ENCODE results near the gene CACNA1C. TPM values are rescaled to one million over a fixed set of nuclear protein-coding genes. Genes with fewer than 3 reads are reported as not detected.

Gene CACNA1C
- total and polyA plus RNA-seq, 2 donors (not counting 1 experiment from before 2014, with no cell fraction given) = 0.01 to 0.02 TPM

DNA sequence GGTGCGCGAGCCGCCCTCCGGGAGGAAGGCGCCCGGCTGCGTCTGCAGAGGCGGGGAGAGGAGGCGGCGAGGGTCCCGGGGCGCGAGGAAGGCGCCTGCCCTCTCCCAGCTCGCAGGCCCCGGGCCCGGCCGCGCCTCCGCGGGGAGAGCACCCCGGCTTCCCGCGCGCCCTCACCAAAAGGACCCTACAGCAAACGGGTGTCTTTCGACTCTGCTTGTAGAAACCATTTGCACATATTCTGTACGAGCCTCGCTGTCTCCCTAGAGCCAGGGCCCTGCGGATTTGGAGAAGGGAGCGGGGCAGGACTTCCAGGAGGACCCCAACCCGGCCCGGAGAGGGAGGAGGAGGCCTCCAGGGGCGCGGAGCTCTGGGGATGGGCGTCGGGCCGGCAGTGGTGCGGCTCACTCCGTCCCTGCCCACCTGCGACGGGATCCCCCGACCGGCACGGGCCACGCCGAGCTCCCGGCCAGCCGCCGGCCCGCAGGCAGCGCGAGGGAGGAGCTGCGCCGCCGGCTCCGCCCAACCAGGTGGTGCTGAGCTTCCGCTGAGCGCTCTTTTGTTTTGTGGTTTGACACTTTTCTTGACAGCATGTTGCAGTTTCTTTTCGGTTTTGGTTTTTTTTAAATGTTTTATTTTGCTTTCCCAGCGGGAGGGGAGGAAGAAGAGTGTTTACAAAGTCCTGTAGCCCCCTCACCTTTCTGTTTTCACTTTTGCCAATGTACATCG is 638.7 kb downstream of the CACNA1C start:
- WGBS (ENCODE audit: insufficient coverage) = under 1% methylated on average over 58 of the region's 62 CpGs
- H3K9me3 Mint-ChIP-seq (ENCODE audit: insufficient read depth) = no peaks in the 10 kb centered on the region
- Histone ChIP-seq H3K4me2 (replicated peaks; ENCODE audit: low read depth, low read length, poor library complexity, severe bottlenecking) (peak overlapping the region; percentile 92), H4K20me1 (ENCODE audit: control insufficient read depth, insufficient read depth, low read length, poor library complexity, severe bottlenecking) (no peaks in the 10 kb centered on the region), H3K27ac (ENCODE audit: low read length in 2 of 2) (peak overlapping the region; percentile 50 to 66), H3K4me3 (ENCODE audit: control extremely low read depth in 1 of 5, extremely low read depth in 1 of 5, insufficient read depth in 1 of 5, low read depth in 2 of 5, low read length in 4 of 5) (peak overlapping the region; percentile 58 to 78 (median 73)), H3K4me1 (ENCODE audit: control insufficient read depth in 2 of 2, insufficient read depth in 2 of 2, low read length in 2 of 2) (peaks cover 10 to 16% of the 10 kb centered on the region in 2 donors), H3K27me3 (replicated peaks in 1 of 4; ENCODE audit: control extremely low read depth in 1 of 4, control insufficient read depth in 3 of 4, insufficient read depth in 4 of 4, low read length in 3 of 4) (peaks cover 0 to 7% (median 2%) of the 10 kb centered on the region in 4 experiments), H3K79me2 (ENCODE audit: control insufficient read depth, insufficient read depth, low read length) (no peaks in the 10 kb centered on the region), H3K9me3 (ENCODE audit: control extremely low read depth in 1 of 3, control insufficient read depth in 2 of 3, insufficient read depth in 1 of 3, low read length in 2 of 3) (no peaks in the 10 kb centered on the region), H3K36me3 (replicated peaks in 1 of 2; ENCODE audit: control extremely low read depth in 1 of 2, control insufficient read depth in 1 of 2, extremely low read depth in 1 of 2, insufficient read depth in 2 of 2, low read length in 1 of 2) (no peaks in the 10 kb centered on the region), H2AFZ (ENCODE audit: insufficient read depth, low read depth, low read length, poor library complexity, severe bottlenecking) (peak overlapping the region; percentile 83), H3K9ac (ENCODE audit: low read length) (peak overlapping the region; percentile 67)
- intact Hi-C loops (cut with micrococcal nuclease) = loop anchor here (2.0 to 5.0 kb wide), 3 partner anchors 106 to 201 kb away; partner anchors contain the start of genes ITFG2 and TULP3
- TF ChIP-seq, protein P1, sequence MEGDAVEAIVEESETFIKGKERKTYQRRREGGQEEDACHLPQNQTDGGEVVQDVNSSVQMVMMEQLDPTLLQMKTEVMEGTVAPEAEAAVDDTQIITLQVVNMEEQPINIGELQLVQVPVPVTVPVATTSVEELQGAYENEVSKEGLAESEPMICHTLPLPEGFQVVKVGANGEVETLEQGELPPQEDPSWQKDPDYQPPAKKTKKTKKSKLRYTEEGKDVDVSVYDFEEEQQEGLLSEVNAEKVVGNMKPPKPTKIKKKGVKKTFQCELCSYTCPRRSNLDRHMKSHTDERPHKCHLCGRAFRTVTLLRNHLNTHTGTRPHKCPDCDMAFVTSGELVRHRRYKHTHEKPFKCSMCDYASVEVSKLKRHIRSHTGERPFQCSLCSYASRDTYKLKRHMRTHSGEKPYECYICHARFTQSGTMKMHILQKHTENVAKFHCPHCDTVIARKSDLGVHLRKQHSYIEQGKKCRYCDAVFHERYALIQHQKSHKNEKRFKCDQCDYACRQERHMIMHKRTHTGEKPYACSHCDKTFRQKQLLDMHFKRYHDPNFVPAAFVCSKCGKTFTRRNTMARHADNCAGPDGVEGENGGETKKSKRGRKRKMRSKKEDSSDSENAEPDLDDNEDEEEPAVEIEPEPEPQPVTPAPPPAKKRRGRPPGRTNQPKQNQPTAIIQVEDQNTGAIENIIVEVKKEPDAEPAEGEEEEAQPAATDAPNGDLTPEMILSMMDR (IDR thresholded peaks at IDR 0.05) = no peak
- TF ChIP-seq EZH2 (IDR thresholded peaks at IDR 0.05; ENCODE audit: borderline replicate concordance, insufficient read depth, low read depth, low read length, poor library complexity, severe bottlenecking) = no peak
- peaks cover 30% of the 10 kb centered on the region for H3K27me3 Mint-ChIP-seq
- H3K4me3 Mint-ChIP-seq = peak overlapping the region; percentile 93
- ChIA-PET CTCF (interaction anchor here (0.7 to 1.6 kb wide), 4 partner anchors 9 to 104 kb away, joined by 3 to 4 read pairs (median 4); partner anchors contain the start of gene FKBP4), POLR2A (interaction anchor here (0.6 to 1.5 kb wide), 3 partner anchors 104 to 194 kb away, joined by 4 to 9 read pairs (median 5); partner anchors contain the start of gene FKBP4)
- peak overlapping the region; percentile 76 for H3K27ac Mint-ChIP-seq
- ATAC-seq (ENCODE audit: low read depth) (peak; percentile 61), DNase-seq (peak; percentile 58)
- peaks cover 29% of the 10 kb centered on the region for H3K4me1 Mint-ChIP-seq

Measured in B cell (primary cell).